Omental fat pad (tissue), 4 donors: ENCODE results near the gene PRICKLE4. TPM values are rescaled to one million over a fixed set of nuclear protein-coding genes. Genes with fewer than 3 reads are reported as not detected.
A peak's percentile ranks its signal among the peaks of the same experiment; 100 is the strongest.

Experiments
- ATAC-seq: fragments of 150-250 bp; one replicate; pipeline ENCODE4 v1.9.1; 2016; ENCODE audit warnings: mild to moderate bottlenecking, moderate library complexity; ENCODE audit not compliant: low FRiP score
- DNase-seq: peaks from one replicate; pipeline ENCODE4 v3.0.0-alpha.2; 2019; ENCODE audit warnings: low spot score
- CTCF ChIP-seq, 3 donors: fragments of 450-650 bp; IDR thresholded peaks; one replicate each; pipeline ENCODE4 v1.5.1; 2016 to 2017; ENCODE audit warnings: antibody characterized with exemption in 3 of 3, mild to moderate bottlenecking in 3 of 3, moderate library complexity in 2 of 3
- total RNA-seq, 4 donors: library from RNA; depleted of rRNA; stranded (reverse); fragments of >200 nt; gene quantifications; one replicate each; pipeline ENCODE4 v1.1.0, GENCODE V29; 2016

The PRICKLE4 gene
- total RNA-seq, result 10 to 100 TPM in 1 of 4 donors, 1 to 10 TPM in 3; 1.6 to 11.7 (median 8.6) TPM

GRCh38 chr6:41780551-41781365 is at the start of gene PRICKLE4:
Gene PRICKLE4, plus strand, starts transcription at chr6:41780782. Its CDS starts 2,692 bp downstream, at chr6:41783474.
- ATAC-seq (peak; percentile 43), DNase-seq (no peak)
- no peak for TF ChIP-seq CTCF (IDR thresholded peaks at IDR 0.05)

GRCh38 chr6:41731561-41732086 is 49.0 kb upstream of the PRICKLE4 start:
- no peak for ATAC-seq
- TF ChIP-seq CTCF (IDR thresholded peaks at IDR 0.05), result no peak
- no peak for DNase-seq

- DNase-seq (no peak), ATAC-seq (no peak)
- no peak for TF ChIP-seq CTCF (IDR thresholded peaks at IDR 0.05)
These were observed 48.4 kb upstream of the PRICKLE4 start for GRCh38 chr6:41732149-41732548.

GRCh38 chr6:41732591-41733359 is 47.8 kb upstream of the PRICKLE4 start:
- ATAC-seq, result no peak
- TF ChIP-seq CTCF (IDR thresholded peaks at IDR 0.05), result no peak
- DNase-seq, result no peak

GRCh38 chr6:41733360-41733706 is 47.2 kb upstream of the PRICKLE4 start:
- ATAC-seq (no peak), DNase-seq (no peak)
- TF ChIP-seq CTCF (IDR thresholded peaks at IDR 0.05), result no peak

GRCh38 chr6:41733707-41734665 is 46.6 kb upstream of the PRICKLE4 start:
- peak; percentile 67 for ATAC-seq
- no peak for TF ChIP-seq CTCF (IDR thresholded peaks at IDR 0.05)
- DNase-seq, result no peak
